K562 treated with DMSO at 1 percent for 4 hours (cell line): ENCODE measurements around the gene RWDD1. TPM values are rescaled to one million over a fixed set of nuclear protein-coding genes. Genes with fewer than 3 reads are reported as not detected.

Experiments
- total RNA-seq: library from RNA; unstranded; fragments of 300-600 nt; gene quantifications from 2 replicates; pipeline ENCODE4 v1.2.3, GENCODE V29; 2022; ENCODE audit not compliant: insufficient read depth

RWDD1 gene, protein sequence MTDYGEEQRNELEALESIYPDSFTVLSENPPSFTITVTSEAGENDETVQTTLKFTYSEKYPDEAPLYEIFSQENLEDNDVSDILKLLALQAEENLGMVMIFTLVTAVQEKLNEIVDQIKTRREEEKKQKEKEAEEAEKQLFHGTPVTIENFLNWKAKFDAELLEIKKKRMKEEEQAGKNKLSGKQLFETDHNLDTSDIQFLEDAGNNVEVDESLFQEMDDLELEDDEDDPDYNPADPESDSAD
- total RNA-seq: 21.0 and 25.4 TPM in 2 replicates

DNA sequence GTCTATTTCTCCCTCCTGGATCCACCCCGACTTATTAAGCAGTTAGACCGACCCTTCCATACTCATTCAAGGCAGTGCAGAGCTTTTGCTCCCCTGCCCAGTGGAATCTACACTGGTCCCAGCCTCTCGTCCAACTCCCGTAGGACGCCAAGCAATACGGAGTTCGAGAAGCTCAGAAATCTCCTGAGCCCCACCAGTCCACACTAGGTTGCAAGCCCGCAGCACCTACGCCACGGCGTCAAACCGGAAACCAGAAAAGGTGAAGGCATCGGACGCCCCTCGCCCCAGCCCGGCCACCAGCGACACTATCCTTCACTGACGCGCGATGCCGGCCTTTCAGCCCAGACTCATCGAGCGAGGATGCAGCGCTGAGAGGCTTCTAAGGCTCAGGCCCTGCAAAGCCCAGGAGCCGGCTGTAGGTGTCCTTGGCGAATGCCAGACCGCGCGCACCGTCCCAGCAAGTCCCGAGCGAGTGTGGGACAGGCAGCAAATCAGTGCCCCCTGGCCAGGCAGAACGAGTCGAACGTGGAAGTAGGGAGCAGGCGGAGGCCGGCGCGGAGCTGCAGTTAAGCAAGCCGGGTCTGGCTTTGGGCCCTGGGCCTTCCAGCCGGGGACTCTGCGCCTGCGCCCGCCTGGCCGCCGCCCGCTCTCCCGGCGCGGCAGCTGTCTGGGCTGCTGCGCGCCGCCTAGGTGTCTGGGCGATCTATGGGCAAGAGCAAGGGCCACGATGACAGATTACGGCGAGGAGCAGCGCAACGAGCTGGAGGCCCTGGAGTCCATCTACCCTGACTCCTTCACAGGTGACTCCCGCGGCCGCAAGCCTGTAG, at the start of gene RWDD1:
TSS of gene RWDD1 (plus strand) at position 649 of the 827 bp plus-strand sequence. CDS start at position 728, 79 bp downstream.

DNA sequence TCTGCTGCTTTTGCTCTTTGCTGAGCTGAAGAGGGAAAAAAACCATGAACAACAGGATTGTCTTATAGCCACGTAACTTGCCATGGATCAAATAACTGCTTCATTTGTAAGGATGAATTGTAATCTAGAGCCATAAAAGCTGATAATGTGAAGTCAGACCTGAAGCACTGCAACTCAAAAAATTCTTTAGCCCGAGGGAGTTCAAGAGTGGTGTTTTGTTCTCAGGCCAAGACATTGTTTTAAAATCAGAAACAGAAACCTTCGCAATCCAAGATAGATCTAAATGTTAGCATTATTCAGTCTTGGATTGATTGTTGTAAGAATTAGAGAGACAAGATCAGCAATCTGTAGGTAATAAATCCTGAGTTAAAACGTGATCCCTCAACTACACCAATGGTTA, 25.7 kb upstream of the RWDD1 start, which contains the start of gene TRAPPC3L:
TSS of gene TRAPPC3L (minus strand) at position 34 of the 400 bp plus-strand sequence. CDS start 170 bp downstream, outside the sequence.

DNA sequence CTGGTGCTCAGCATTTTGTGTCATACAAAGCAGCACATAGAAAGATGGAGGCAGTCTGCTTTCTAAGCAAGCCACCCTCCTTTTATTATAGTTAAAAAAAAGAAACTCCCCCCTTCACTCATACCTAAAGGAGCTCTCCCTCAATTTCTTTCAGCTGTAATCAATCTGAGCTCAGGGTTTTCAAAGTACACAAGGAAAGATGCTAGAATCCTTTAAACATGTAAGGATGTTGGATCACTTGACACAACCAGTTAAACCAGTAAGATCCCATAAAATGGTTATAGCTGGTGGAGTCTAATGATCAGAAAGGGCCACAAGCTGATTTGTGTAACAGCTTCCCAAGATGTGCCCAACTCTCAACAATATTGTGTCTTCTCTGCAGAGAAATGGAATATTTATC, 17.9 kb upstream of the RWDD1 start, which contains the start of gene CALHM4:
TSS of gene CALHM4 (plus strand) at position 301 of the 400 bp plus-strand sequence. CDS start at position 344, 43 bp downstream.

DNA sequence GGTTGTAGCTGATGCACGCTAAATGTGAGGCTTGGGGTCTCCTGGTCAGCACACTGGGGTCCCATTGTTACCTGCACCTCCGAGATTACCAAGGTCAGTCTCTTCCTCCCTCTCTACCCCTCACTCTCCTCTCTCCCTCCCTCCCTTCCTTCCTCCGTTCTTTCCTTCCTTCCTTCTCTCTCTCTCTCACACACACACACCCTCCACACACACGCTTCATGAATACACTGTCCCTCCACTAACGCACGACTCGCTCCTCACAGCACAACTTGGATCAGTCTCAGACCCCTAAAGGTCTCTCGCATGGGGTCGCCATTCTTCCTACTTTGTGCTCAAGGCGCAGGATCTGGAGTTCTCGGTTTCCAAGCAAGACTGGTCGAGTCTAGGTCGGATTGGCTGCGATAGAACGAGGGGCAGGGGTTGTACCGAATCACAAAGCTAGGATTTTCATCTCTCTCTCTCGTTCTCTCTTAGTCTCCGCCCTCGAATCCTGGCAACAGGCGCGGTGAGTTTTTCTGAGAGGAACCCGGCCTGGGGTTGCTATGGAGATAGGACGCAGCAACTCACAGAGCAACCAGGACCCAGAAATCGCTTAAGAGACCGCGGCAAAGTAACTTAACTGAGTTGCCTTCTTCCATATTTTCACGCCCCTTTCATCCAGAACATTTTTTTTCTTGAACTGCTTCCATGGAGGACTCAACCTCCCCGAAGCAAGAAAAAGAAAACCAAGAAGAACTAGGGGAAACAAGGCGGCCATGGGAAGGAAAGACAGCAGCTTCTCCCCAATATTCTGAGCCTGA, 44.8 kb downstream of the RWDD1 start, which contains the start of gene RSPH4A:
TSS of gene RSPH4A (plus strand) at position 543 of the 800 bp plus-strand sequence. CDS start at position 688, 145 bp downstream.

Other genes with a start within 250 kb of the RWDD1 start
- gene DSE, start 200.6 kb upstream of the RWDD1 start, total RNA-seq: 0.71 and 2.1 TPM in 2 replicates
- gene CALHM6, start 110.1 kb upstream of the RWDD1 start, total RNA-seq: not detected in 2 replicates
- not detected in 2 replicates for gene CALHM5, start 59.9 kb upstream of the RWDD1 start, total RNA-seq
- not detected in 2 replicates for gene TRAPPC3L, start 25.8 kb upstream of the RWDD1 start, total RNA-seq
- not detected in 2 replicates for gene CALHM4, start 17.8 kb upstream of the RWDD1 start, total RNA-seq
- 0.34 and 0.91 TPM in 2 replicates for gene RSPH4A, start 45.0 kb downstream of the RWDD1 start, total RNA-seq
- gene ZUP1, start 97.3 kb downstream of the RWDD1 start, total RNA-seq: 11.2 and 16.8 TPM in 2 replicates
- 1.8 and 3.6 TPM in 2 replicates for gene KPNA5, start 109.7 kb downstream of the RWDD1 start, total RNA-seq
- gene FAM162B, start 194.2 kb downstream of the RWDD1 start, total RNA-seq: not detected in 2 replicates